ENCODE data around the gene NCK1. TPM values are rescaled to one million over a fixed set of nuclear protein-coding genes. Genes with fewer than 3 reads are reported as not detected.

The NCK1 gene
- total and polyA plus RNA-seq, 9 of the 15 experiments (the other 6 are each of a cell fraction or from before 2014, with no cell fraction given) = 17.3 to 30.5 (median 25.0) TPM

GRCh38 chr3:136899622-136900158, 37.7 kb downstream of the NCK1 start (continued):
- no peak for TF ChIP-seq MBD1 (CRISPR knock-in tag; IDR thresholded peaks at IDR 0.05)
- no peak for TF ChIP-seq ZNF280A (IDR thresholded peaks at IDR 0.05; ENCODE audit: low read depth, partially characterized antibody)
- TF ChIP-seq CHD7 (IDR thresholded peaks at IDR 0.05; ENCODE audit: low read depth, low read length) = no peak
- peak; percentile 94 for TF ChIP-seq LEF1 (IDR thresholded peaks at IDR 0.05)
- no peak for TF ChIP-seq DNMT1 (IDR thresholded peaks at IDR 0.05)
- no peak for TF ChIP-seq RFX1 (IDR thresholded peaks at IDR 0.05)
- no peak for TF ChIP-seq ZNF232 (CRISPR knock-in tag; IDR thresholded peaks at IDR 0.05)
- no peak for TF ChIP-seq GTF2E2 (tag; IDR thresholded peaks at IDR 0.05)
- TF ChIP-seq GABPB1 (CRISPR knock-in tag; IDR thresholded peaks at IDR 0.05) = no peak
- TF ChIP-seq ARID3B (CRISPR knock-in tag; IDR thresholded peaks at IDR 0.05; ENCODE audit: borderline replicate concordance) = no peak
- no peak for TF ChIP-seq SRSF9 (IDR thresholded peaks at IDR 0.05; ENCODE audit: borderline replicate concordance, low read depth, low read length)
